Upper lobe of left lung (tissue), 6 donors: Measurements from ENCODE around the gene DRC1. TPM values are rescaled to one million over a fixed set of nuclear protein-coding genes. Genes with fewer than 3 reads are reported as not detected.
A peak's percentile ranks its signal among the peaks of the same experiment; 100 is the strongest.

Source experiments
- ATAC-seq, 2 donors: fragments of 200-7000 bp; cut with Tn5 transposase; one replicate each; pipeline ENCODE4 v1.9.1; 2022; ENCODE audit warnings: mild to moderate bottlenecking in 2 of 2, moderate library complexity in 2 of 2; ENCODE audit not compliant: low FRiP score in 2 of 2
- DNase-seq, 2 donors: peaks; one replicate each; pipeline ENCODE4 v3.0.0-alpha.2; 2019 to 2020
- H3K27ac ChIP-seq, 4 donors: fragments of 200-600 bp; sonication (generic); one replicate each; pipeline ENCODE4 v1.5.1; 2016 to 2019
- H3K27me3 ChIP-seq, 4 donors: fragments of 200-600 bp; sonication (generic); one replicate each; pipeline ENCODE4 v1.5.1; 2017 to 2019
- H3K36me3 ChIP-seq, 4 donors: fragments of 200-600 bp; sonication (generic); one replicate each; pipeline ENCODE4 v1.5.1; 2016 to 2019
- H3K4me1 ChIP-seq, 4 donors: fragments of 200-600 bp; sonication (generic); one replicate each; pipeline ENCODE4 v1.5.1; 2018 to 2019
- H3K4me3 ChIP-seq, 4 donors: fragments of 200-600 bp; sonication (generic); one replicate each; pipeline ENCODE4 v1.5.1; 2017 to 2019; ENCODE audit warnings: mild to moderate bottlenecking in 2 of 4, moderate library complexity in 1 of 4
- H3K9me3 ChIP-seq, 4 donors: fragments of 200-600 bp; sonication (generic); one replicate each; pipeline ENCODE4 v1.5.1; 2018 to 2019
- CTCF ChIP-seq, 6 experiments: fragments of 450-650 bp in 4 of 6; fragments of 200-600 bp in 2 of 6; sonication (generic) in 2 of 6; IDR thresholded peaks; one replicate each; pipeline ENCODE4 v1.5.1; 2016 to 2019; ENCODE audit warnings: antibody characterized with exemption in 6 of 6
- EP300 ChIP-seq, 4 donors: sonication (generic); formaldehyde crosslinking; IDR thresholded peaks; one replicate each; pipeline ENCODE4 v1.5.1; 2017; ENCODE audit warnings: antibody characterized with exemption in 4 of 4, control low read depth in 2 of 4
- POLR2A ChIP-seq, 4 donors: fragments of 450-650 bp; IDR thresholded peaks; one replicate each; pipeline ENCODE4 v1.5.1; 2016 to 2017; ENCODE audit warnings: antibody characterized with exemption in 4 of 4, mild to moderate bottlenecking in 2 of 4
- POLR2AphosphoS5 ChIP-seq, 2 donors: sonication (generic); formaldehyde crosslinking; IDR thresholded peaks; one replicate each; pipeline ENCODE4 v1.5.1; 2017; ENCODE audit warnings: antibody characterized with exemption in 2 of 2
- WGBS, 2 donors: methylation state at CpG; one replicate each; pipeline ENCODE4 v1.1.5; 2017 to 2018; 5-methylcytosine and 5-hydroxymethylcytosine counted together
- total RNA-seq, 6 donors: library from RNA; depleted of rRNA in 4 of 6; stranded (reverse); fragments of >200 nt in 4 of 6; gene quantifications; one replicate each; pipeline versions ENCODE4 v1.1.0 to v1.2.1, GENCODE V29; 2016 to 2021
- donor health status: DM: no; HTN: no; CAD: no; lungs with moderate emphysema.
- donor health status: DM: no; HTN: yes; CAD: no; lungs with severe emphysema.

The DRC1 gene
- total RNA-seq, 6 donors from 2014 or later: 0.17 to 27.4 (median 4.7) TPM

- DNase-seq (peak in 1 of 2 donors; percentile 62), ATAC-seq (no peak)
- Histone ChIP-seq H3K4me3 (no peak overlapping the region), H3K9me3 (no peaks in the 10 kb centered on the region), H3K4me1 (peaks cover 0 to 4% (median 2%) of the 10 kb centered on the region in 4 donors), H3K27ac (no peak overlapping the region), H3K36me3 (no peaks in the 10 kb centered on the region), H3K27me3 (no peaks in the 10 kb centered on the region)
- WGBS, 2 donors: 90 to 95% methylated on average over 7 to 19 of the region's 19 CpGs
- no peak for TF ChIP-seq CTCF (IDR thresholded peaks at IDR 0.05)
- no peak for TF ChIP-seq EP300 (IDR thresholded peaks at IDR 0.05)
- TF ChIP-seq POLR2AphosphoS5 (IDR thresholded peaks at IDR 0.05): no peak
- TF ChIP-seq POLR2A (IDR thresholded peaks at IDR 0.05): no peak
Observed at GRCh38 chr2:26460613-26461031, 58.9 kb downstream of the DRC1 start.

- 88 to 95% methylated on average over 10 to 19 of the region's 19 CpGs for WGBS, 2 donors
- no peaks in the 10 kb centered on the region for H3K27me3 ChIP-seq
- DNase-seq: no peak
Observed at GRCh38 chr2:26461601-26462023, 59.9 kb downstream of the DRC1 start.

GRCh38 chr2:26462100-26462499 lies 60.4 kb downstream of the DRC1 start:
- no peak overlapping the region for H3K27ac ChIP-seq
- no peak for DNase-seq
- H3K4me3 ChIP-seq: no peak overlapping the region
- H3K9me3 ChIP-seq: no peaks in the 10 kb centered on the region
- TF ChIP-seq POLR2A (IDR thresholded peaks at IDR 0.05) (no peak), EP300 (IDR thresholded peaks at IDR 0.05) (no peak), CTCF (IDR thresholded peaks at IDR 0.05) (no peak), POLR2AphosphoS5 (IDR thresholded peaks at IDR 0.05) (no peak)
- ATAC-seq: no peak
- H3K4me1 ChIP-seq: no peaks in the 10 kb centered on the region
- H3K36me3 ChIP-seq: no peaks in the 10 kb centered on the region
- no peaks in the 10 kb centered on the region for H3K27me3 ChIP-seq
- WGBS, 2 donors: 80 to 94% methylated on average over 1 to 6 of the region's 6 CpGs

More at GRCh38 chr2:26461601-26462023, 59.9 kb downstream of the DRC1 start:
- H3K36me3 ChIP-seq: no peaks in the 10 kb centered on the region
- TF ChIP-seq POLR2A (IDR thresholded peaks at IDR 0.05): no peak
- no peak for TF ChIP-seq CTCF (IDR thresholded peaks at IDR 0.05)
- no peak for TF ChIP-seq POLR2AphosphoS5 (IDR thresholded peaks at IDR 0.05)
- no peak for TF ChIP-seq EP300 (IDR thresholded peaks at IDR 0.05)
- ATAC-seq: no peak
- no peak overlapping the region for H3K27ac ChIP-seq
- H3K4me1 ChIP-seq: no peaks in the 10 kb centered on the region
- H3K9me3 ChIP-seq: no peaks in the 10 kb centered on the region
- no peak overlapping the region for H3K4me3 ChIP-seq

GRCh38 chr2:26462511-26463243 lies 61.0 kb downstream of the DRC1 start:
- Histone ChIP-seq H3K27ac (no peak overlapping the region), H3K4me1 (no peaks in the 10 kb centered on the region), H3K36me3 (no peaks in the 10 kb centered on the region), H3K4me3 (no peak overlapping the region), H3K9me3 (no peaks in the 10 kb centered on the region), H3K27me3 (no peaks in the 10 kb centered on the region)
- WGBS, 2 donors: 87 to 89% methylated on average over 11 to 14 of the region's 14 CpGs
- peak in 1 of 6 experiments; percentile 19 for TF ChIP-seq CTCF (IDR thresholded peaks at IDR 0.05)
- TF ChIP-seq POLR2AphosphoS5 (IDR thresholded peaks at IDR 0.05): no peak
- DNase-seq: no peak
- peak in 1 of 2 donors; percentile 45 for ATAC-seq
